Measurements from ENCODE around the gene ASZ1.

ASZ1 gene

DNA sequence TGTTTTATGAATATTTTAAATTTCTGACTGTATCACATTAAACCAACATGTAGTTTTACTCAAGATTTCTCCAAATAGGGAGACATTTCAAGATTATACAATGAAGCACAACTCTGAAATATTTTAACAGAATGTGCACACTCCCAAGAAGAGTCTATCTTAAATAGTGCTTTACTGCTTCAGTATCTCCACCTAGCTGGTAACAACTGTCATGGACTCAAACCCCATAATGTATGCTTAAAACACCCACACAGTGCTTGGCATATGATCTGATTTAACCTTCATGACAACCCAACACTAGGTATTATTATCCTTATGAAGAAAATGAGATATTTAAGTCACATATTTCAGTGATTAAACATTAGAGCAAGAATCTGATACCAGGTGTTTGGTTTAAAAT, 45.9 kb downstream of the ASZ1 start:
- no peak overlapping the region for H3K4me3 ChIP-seq (ENCODE audit: low read depth, low read length)
- TF ChIP-seq, protein P1, sequence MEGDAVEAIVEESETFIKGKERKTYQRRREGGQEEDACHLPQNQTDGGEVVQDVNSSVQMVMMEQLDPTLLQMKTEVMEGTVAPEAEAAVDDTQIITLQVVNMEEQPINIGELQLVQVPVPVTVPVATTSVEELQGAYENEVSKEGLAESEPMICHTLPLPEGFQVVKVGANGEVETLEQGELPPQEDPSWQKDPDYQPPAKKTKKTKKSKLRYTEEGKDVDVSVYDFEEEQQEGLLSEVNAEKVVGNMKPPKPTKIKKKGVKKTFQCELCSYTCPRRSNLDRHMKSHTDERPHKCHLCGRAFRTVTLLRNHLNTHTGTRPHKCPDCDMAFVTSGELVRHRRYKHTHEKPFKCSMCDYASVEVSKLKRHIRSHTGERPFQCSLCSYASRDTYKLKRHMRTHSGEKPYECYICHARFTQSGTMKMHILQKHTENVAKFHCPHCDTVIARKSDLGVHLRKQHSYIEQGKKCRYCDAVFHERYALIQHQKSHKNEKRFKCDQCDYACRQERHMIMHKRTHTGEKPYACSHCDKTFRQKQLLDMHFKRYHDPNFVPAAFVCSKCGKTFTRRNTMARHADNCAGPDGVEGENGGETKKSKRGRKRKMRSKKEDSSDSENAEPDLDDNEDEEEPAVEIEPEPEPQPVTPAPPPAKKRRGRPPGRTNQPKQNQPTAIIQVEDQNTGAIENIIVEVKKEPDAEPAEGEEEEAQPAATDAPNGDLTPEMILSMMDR (IDR thresholded peaks at IDR 0.05; ENCODE audit: control insufficient read depth, extremely low read depth, insufficient read depth), result 0 out of 2 replicates have a peak, but pooled peaks have one; percentile 2
- DNase-seq (ENCODE audit: low read depth), result no peak

DNA sequence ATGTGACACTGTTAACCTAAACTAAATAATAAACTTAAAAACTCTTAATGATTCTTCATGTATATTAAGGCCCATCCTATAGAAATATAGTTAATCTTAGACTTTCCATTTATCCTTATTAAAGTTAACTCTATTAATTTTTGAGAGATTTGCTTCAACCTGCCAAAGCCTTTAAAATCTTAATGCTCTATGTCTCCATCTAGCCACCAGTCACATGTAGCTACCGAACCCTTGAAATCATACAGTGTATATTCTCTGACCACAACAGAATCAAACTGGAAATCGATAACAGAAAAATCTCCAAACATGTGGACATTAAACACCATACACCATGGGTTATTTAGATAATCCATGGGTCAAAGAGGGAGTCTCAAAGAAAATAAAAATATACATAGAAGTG, 51.9 kb downstream of the ASZ1 start:
- no peak overlapping the region for H3K4me3 ChIP-seq (ENCODE audit: low read depth, low read length)
- TF ChIP-seq, protein P1 (IDR thresholded peaks at IDR 0.05; ENCODE audit: control insufficient read depth, extremely low read depth, insufficient read depth), result peak; percentile 25; the same call in 1 of the 2 replicates

DNA sequence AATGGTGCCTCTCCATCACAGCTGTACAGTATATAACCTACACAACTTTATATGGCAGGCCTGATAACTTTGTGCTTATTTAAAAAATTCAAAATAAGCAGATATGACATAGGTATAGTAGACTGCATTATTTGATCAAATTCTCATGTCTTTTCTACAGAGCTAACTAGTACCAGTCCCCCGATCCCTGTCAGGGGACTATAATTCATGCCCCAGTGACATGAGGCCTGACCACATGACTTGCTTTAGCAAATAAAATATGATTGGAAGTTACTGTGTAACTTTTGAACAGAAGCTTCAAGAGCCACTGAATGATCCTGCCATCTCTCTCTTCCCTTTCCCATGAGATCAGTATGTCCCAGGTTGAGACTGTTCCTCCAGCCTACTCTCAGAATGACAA, 55.2 kb downstream of the ASZ1 start:
- no peak overlapping the region for H3K4me3 ChIP-seq (ENCODE audit: low read depth, low read length)
- no peak for DNase-seq (ENCODE audit: low read depth)
- TF ChIP-seq, protein P1 (IDR thresholded peaks at IDR 0.05; ENCODE audit: control insufficient read depth, extremely low read depth, insufficient read depth), result no peak

More for the DNA sequence above, 51.9 kb downstream of the ASZ1 start:
- DNase-seq (ENCODE audit: low read depth), result no peak

DNA sequence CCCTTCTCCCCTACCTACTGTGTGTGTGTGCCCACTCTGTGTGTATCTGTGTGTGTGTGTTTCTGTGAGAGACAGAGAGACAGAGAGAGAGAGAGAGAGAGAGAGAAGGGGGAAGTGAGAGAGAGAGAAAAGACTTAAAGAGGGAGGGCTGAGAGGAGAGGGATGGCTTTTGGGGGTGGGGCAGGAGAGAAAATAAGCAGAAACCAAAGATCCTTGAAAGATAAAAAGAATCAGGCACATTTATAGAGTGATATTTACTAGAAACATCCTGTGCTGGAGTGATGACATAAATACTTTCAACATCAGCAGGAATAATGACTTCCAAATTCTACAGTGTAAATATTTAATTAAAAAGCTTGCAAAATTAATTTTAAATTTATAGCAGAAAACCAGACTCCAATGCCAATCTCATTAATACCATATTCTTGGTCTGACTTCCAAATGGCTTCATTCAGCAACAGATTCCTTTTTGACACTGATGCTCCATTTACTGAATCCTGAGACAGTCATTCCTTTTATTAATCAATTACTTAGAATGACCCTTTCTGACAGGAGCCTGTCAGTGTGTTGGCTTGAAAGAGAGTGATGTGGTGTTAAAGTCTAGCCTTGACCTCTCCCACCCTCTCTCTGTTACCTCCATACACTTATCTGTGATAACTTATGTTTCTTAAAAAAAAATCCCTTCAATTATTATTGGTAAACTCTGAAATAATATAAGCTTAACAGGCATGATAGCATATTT, 62.8 kb downstream of the ASZ1 start:
- DNase-seq (ENCODE audit: low read depth), result peak; percentile 68
- no peak overlapping the region for H3K4me3 ChIP-seq (ENCODE audit: low read depth, low read length)
- TF ChIP-seq, protein P1 (IDR thresholded peaks at IDR 0.05; ENCODE audit: control insufficient read depth, extremely low read depth, insufficient read depth), result no peak

DNA sequence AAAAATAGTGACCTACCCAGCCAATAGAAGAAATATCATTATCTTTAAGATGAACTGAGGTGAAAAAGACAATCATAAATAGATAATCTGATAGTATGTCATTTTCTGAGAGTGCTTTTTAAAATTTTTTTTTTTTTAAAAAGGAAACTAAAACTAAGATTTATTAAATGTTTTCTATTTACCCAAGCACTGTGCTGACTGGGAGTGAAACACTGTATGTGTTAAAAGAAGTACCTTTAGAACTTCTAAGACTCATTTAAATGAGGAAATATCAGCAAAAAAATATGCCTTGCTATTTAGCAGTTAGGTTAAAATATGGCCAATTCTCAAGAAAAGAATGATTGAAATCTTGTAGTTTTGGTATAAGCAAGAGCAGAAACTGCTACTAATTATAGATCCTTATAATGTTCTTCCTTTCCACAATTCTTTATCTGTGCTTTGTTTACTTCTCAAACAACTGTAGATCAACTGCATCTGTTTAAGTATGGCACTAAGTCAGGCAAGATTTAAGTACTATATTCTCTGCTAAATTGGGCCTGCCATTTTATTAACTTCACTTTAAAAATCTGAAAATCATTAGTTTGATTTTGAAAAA, 64.9 kb downstream of the ASZ1 start:
- DNase-seq (ENCODE audit: low read depth), result no peak
- TF ChIP-seq, protein P1 (IDR thresholded peaks at IDR 0.05; ENCODE audit: control insufficient read depth, extremely low read depth, insufficient read depth), result no peak
- no peak overlapping the region for H3K4me3 ChIP-seq (ENCODE audit: low read depth, low read length)

DNA sequence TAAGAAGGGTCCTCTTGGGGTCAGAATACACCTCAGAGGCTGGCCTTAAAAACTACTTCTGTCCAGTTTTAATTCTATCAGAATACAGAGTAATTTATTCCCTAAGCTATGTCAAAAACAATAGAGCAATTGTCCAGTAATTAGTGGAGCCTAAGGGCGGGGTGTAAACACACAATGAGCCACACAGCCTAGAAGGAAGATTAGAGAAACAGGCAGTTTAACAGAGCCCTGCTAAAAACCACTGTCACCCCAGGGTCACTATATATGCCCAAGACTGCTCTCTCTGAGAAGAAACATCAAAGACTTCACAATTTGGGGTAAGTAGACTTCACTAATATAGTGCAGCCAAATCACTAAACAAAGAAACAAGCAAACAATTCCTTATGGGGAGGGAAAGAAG, 77.3 kb downstream of the ASZ1 start:
- H3K4me3 ChIP-seq (ENCODE audit: low read depth, low read length), result no peak overlapping the region
- TF ChIP-seq, protein P1 (IDR thresholded peaks at IDR 0.05; ENCODE audit: control insufficient read depth, extremely low read depth, insufficient read depth), result no peak
- DNase-seq (ENCODE audit: low read depth), result no peak

Data from LNCaP clone FGC (cell line).